GM12873 (cell line): ENCODE measurements around the gene DOK1.

Source experiments
- TF ChIP-seq, protein P1 (sequence below): IDR thresholded peaks from 2 replicates; pipeline ENCODE4 v1.5.1; 2012; ENCODE audit warnings: low read depth, mild to moderate bottlenecking, moderate library complexity, low read length, control low read depth; ENCODE audit not compliant: insufficient read depth; ENCODE audit errors: missing control alignments

The DOK1 gene

DNA sequence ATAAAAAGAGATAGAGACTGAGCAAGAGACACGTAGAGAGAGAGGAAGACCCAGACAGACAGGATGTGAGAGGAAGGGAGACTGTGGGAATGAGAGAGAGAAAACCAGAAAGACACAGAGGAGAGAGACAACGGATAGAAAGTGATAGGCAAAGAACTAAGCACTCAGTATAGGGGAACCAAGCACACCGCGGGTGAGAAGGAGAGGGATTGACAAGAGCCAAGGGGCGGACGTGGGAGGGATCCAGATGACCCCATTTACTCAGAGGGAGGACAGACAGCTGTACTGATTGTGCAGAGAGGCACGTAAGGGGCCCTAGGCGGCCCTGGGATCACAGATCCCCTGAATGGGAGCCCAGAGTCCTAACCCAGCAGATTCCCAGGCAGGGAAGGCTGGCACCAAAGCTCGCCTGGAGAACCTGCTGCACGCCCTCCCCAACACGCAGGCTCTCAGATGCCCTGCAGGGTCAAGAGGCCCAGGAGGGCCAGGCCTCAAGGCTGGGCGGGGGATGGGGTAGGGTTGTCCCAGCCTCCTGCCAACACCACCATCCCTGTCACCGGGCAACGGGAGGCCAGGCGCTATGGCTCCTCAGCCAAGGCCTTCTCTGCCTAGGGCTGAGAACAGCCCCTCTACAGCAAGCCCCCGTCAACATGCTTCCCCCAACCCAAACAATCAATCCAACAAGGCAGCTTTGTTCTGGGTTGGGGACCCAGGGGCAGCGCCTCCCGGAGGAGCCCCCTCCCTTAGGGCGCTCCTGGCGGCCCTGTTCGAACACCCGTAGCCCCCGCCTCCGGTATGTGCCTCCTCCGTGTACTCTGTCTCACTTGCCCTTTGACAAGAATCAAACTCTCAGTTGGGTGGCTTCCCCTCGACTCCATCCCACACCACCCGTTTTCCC is 1.4 kb upstream of the DOK1 start:
- TF ChIP-seq, protein P1, sequence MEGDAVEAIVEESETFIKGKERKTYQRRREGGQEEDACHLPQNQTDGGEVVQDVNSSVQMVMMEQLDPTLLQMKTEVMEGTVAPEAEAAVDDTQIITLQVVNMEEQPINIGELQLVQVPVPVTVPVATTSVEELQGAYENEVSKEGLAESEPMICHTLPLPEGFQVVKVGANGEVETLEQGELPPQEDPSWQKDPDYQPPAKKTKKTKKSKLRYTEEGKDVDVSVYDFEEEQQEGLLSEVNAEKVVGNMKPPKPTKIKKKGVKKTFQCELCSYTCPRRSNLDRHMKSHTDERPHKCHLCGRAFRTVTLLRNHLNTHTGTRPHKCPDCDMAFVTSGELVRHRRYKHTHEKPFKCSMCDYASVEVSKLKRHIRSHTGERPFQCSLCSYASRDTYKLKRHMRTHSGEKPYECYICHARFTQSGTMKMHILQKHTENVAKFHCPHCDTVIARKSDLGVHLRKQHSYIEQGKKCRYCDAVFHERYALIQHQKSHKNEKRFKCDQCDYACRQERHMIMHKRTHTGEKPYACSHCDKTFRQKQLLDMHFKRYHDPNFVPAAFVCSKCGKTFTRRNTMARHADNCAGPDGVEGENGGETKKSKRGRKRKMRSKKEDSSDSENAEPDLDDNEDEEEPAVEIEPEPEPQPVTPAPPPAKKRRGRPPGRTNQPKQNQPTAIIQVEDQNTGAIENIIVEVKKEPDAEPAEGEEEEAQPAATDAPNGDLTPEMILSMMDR, result peak; percentile 7

DNA sequence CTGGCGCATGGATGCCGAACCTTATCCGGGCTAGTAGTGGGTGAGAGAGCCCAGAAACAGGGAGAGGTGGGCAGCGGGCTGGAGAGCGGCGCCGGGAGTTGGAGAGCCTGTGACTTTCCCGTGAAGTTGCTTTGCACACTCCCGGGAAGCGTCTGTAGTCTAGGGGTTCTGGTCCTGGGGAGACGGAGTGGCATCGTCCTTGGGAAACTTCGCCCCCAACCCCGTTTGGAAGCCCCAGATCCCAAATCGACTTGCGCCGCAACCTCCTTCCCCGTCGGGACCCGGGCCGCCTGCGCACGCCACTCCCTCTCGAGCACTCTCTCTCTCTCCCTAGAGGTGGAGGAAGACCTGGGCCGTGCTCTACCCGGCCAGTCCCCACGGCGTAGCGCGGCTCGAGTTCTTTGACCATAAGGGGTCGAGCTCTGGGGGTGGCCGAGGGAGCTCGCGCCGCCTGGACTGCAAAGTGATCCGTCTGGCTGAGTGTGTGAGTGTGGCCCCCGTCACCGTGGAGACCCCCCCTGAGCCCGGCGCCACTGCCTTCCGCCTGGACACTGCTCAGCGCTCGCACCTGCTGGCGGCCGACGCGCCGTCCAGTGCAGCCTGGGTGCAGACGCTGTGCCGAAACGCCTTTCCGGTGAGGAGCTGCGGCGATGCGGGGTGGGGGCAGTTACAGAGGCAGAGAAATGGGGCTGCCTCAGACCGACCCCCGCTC is 456 bp downstream of the DOK1 start:
- TF ChIP-seq, protein P1, result no peak

DNA sequence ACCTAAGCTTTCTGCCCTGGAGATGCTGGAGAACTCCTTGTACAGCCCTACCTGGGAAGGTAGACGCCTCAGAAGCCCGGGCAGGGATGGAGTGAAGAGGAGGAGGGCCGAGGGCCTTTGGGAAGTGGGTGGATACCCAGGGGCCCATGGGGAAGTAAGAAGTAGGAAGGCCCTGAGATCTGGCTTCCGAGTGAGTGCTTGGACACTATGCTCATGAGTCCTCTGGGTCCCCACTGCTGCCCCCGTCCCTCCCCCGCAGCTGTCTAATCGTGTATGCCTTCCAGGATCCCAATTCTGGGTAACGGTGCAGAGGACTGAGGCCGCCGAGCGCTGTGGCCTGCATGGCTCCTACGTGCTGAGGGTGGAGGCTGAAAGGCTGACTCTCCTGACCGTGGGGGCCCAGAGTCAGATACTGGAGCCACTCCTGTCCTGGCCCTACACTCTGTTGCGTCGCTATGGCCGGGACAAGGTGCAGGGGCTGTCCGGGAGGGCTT is 1.1 kb downstream of the DOK1 start:
- TF ChIP-seq, protein P1, result no peak

DNA sequence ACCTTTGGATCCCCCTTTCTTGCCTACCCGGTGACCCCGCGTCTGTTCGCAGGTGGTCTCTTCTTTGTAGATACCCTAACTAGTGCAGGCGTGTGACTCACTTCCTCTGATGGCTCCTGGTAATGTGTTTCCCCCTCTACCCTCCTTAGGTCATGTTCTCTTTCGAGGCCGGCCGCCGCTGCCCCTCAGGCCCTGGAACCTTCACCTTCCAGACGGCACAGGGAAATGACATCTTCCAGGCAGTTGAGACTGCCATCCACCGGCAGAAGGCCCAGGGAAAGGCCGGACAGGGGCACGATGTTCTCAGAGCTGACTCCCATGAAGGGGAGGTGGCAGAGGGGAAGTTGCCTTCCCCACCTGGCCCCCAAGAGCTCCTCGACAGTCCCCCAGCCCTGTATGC is 1.6 kb downstream of the DOK1 start:
- TF ChIP-seq, protein P1, result no peak

DNA sequence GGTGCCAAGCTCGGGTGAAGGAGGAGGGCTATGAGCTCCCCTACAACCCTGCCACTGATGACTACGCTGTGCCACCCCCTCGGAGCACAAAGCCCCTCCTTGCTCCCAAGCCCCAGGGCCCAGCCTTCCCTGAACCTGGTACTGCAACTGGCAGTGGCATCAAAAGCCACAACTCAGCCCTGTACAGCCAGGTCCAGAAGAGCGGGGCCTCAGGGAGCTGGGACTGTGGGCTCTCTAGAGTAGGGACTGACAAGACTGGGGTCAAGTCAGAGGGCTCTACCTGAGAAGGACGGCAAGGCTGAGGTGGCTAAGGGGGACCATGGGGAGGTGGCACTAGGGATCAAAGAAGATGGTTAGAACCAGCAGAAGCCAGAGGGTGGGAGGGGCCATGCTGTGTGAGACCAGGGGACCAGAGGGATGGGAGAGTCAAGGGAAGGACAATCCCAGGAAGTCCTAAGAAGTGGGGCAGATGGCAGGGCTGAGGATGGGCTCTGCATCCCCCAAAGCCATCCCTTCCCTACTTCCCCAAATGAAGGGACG is 2.4 kb downstream of the DOK1 start:
- TF ChIP-seq, protein P1, result no peak

DNA sequence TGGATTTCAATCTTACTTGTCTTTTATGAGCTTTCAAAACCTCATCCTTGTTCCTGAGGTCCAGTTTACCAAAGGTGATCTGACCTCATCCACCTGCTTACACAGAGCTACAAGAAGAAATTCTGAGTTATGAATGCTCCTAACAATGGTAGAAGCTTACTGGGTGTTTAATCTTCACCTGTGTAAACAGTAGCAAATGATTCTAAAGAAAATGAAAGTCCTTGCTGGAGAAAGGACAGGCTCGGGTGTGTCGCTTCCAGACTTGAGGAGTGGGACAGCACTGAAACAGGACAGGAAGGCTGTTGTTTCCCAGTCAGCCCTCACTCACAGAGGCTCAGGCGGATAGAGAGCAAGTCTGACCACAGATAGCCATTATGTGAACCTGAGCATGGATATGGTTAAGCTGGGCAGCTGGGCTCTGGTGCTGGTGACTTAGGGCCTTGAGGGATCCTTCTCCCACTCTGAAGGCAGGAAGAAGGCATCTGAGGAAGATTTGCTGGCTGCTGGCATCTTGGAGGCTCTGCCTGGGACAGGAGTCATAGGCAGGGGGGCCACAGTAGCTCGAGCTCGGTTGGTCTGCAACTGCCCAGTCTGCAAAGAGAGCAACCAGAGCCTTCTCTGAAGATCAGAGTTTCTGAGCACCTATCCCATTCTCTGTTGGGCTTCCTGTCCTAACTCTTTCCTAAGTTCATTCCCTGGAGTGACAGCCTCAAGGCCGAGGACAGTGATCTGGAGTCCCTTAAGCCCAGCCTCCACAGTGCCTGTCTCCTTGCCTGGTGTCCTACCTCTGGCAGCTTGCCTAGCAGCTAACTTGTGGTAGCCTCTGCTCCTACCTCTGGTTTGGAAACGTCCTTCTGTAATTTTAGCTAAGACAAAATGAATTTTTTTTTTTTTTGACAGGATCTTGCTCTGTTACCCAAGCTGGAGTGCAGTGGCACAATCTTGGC is 4.0 kb downstream of the DOK1 start:
- TF ChIP-seq, protein P1, result no peak
